ENCODE results near the gene KLHL21.
"Not testable (repeated sequence)": the region's sequence is repeated elsewhere in the genome, so short reads cannot be mapped to it uniquely, and the experiment has no call there.

The KLHL21 gene, protein sequence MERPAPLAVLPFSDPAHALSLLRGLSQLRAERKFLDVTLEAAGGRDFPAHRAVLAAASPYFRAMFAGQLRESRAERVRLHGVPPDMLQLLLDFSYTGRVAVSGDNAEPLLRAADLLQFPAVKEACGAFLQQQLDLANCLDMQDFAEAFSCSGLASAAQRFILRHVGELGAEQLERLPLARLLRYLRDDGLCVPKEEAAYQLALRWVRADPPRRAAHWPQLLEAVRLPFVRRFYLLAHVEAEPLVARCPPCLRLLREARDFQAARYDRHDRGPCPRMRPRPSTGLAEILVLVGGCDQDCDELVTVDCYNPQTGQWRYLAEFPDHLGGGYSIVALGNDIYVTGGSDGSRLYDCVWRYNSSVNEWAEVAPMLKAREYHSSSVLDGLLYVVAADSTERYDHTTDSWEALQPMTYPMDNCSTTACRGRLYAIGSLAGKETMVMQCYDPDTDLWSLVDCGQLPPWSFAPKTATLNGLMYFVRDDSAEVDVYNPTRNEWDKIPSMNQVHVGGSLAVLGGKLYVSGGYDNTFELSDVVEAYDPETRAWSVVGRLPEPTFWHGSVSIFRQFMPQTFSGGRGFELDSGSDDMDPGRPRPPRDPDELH

DNA sequence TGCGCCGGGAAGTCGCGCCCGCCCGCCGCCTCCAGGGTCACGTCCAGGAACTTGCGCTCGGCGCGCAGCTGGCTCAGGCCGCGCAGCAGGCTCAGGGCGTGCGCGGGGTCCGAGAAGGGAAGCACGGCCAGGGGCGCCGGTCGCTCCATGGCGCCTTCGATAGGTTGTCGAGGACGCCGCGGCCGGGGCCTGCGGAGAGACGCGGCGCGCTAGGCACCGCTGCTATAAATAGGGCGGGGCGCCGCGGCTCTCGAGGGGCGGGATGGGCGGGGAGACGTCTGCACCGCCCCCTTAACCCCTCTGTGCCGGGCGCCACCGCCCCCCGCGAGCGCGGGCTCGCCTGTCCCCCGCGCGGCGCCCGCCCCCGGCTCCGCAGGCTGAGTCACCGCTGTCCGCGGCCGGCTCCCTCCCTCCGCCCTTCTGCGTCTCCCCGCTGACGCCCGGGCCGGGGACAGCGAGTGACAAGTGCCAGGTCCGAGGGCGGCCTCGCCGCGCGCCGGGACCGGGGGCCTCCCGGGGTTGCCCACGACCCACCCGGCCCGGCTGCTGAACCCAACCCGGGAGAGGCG lies at the start of gene KLHL21:
KLHL21 (minus strand) TSS at position 201 of the 569 bp plus-strand sequence; CDS start at position 149, 52 bp downstream.
- peaks cover 44% of the 10 kb centered on the region for H3K79me2 ChIP-seq (ENCODE audit: control insufficient read depth, insufficient read depth, low read length, unreplicated experiment)
- peak within 1 kb of the TSS; percentile 99 for H3K27ac ChIP-seq (ENCODE audit: low read depth, low read length)
- H3K4me3 ChIP-seq (ENCODE audit: low read depth, low read length) = peak within 1 kb of the TSS; percentile 95
- H3K36me3 ChIP-seq (ENCODE audit: insufficient read depth, low read length) = no peaks in the 10 kb centered on the region
- no peaks in the 10 kb centered on the region for H3K27me3 ChIP-seq (ENCODE audit: insufficient read depth, low read length)
- peak within 1 kb of the TSS; percentile 81 for H2AFZ ChIP-seq (ENCODE audit: low read length, unreplicated experiment)
- peaks cover 31% of the 10 kb centered on the region for H3K4me1 ChIP-seq (ENCODE audit: control insufficient read depth, insufficient read depth, low read length, unreplicated experiment)

DNA sequence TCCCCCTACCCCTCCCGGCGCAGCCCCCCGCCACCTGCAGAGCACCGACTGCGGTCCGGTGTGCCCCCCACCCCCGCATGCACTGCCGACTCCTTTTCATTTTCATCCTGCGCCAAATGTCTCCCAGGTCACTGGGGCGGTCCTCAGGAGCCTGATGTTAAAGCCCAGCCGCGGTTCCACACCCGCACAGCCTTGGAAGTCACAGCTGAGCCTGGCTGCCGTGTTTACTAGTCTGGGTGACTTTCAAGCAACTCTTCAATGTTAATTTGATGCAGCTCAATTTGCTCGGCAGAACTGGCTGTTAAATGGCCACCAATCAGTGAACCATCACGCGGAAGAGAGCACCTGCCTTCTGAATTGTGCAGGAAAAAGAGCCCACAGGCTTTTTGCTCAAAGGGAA lies 49.2 kb upstream of the KLHL21 start:
- no peaks in the 10 kb centered on the region for H3K4me1 ChIP-seq (ENCODE audit: control insufficient read depth, insufficient read depth, low read length, unreplicated experiment)
- no peaks in the 10 kb centered on the region for H3K79me2 ChIP-seq (ENCODE audit: control insufficient read depth, insufficient read depth, low read length, unreplicated experiment)
- H3K4me3 ChIP-seq (ENCODE audit: low read depth, low read length) = no peak overlapping the region
- H3K27me3 ChIP-seq (ENCODE audit: insufficient read depth, low read length) = no peaks in the 10 kb centered on the region
- no peak overlapping the region for H3K27ac ChIP-seq (ENCODE audit: low read depth, low read length)
- H3K36me3 ChIP-seq (ENCODE audit: insufficient read depth, low read length) = peaks cover 7% of the 10 kb centered on the region; the same call in 1 of the 2 replicates
- no peak overlapping the region for H2AFZ ChIP-seq (ENCODE audit: low read length, unreplicated experiment)

DNA sequence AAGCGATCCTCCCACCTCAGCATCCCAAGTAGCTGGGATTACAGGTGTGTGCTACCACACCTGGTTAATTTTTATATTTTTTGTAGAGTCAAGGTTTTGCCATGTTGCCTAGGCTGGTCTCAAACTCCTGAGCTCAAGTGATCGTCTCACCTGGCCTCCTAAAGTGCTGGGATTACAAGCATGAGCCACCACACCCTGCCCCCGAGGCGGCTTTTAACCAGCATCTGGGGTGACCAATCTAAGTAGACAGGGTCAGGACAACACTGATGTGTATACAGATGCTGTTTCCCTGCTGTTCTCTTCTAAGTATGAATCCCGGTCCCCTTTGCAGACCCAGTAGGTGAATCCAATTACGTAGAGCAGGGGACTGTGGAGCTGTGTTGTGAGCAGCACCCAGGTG lies 45.9 kb upstream of the KLHL21 start:
- Histone ChIP-seq H3K27me3 (ENCODE audit: insufficient read depth, low read length) (no peaks in the 10 kb centered on the region), H3K4me3 (ENCODE audit: low read depth, low read length) (no peak overlapping the region), H2AFZ (ENCODE audit: low read length, unreplicated experiment) (no peak overlapping the region), H3K36me3 (ENCODE audit: insufficient read depth, low read length) (peaks cover 12% of the 10 kb centered on the region; the same call in 1 of the 2 replicates), H3K79me2 (ENCODE audit: control insufficient read depth, insufficient read depth, low read length, unreplicated experiment) (no peaks in the 10 kb centered on the region), H3K27ac (ENCODE audit: low read depth, low read length) (no peak overlapping the region), H3K4me1 (ENCODE audit: control insufficient read depth, insufficient read depth, low read length, unreplicated experiment) (no peaks in the 10 kb centered on the region)

DNA sequence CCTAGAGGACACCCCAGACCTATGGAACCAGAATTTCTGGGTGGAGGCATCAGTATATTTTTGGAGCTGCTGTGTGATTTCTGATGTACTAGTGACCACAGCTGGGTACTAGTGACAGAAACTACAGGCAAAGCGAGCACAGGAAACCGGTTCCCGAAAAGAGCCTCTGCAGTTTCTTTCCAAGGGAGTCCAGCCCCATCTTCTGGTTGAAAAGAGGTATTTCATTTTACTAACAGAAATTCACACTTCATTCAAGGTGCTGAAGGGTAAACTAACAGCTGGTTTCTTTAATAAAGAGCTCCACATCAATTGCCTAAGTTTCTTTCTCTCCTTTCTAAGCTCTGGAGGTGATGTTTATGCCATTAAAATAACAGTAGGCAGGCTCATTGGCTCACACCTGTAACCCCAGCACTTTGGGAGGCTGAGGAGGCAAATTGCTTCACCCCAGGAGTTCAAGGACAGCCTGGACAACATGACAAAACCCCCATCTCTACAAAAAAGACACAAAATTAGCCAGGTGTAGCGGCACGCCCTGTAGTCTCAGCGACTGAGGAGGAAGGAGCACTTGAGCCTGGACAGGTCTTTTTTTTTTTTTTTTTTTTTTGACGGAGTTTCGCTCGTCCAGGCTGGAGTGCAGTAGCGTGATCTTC lies 44.0 kb upstream of the KLHL21 start:
- H3K4me3 ChIP-seq (ENCODE audit: low read depth, low read length) = no peak overlapping the region
- H3K36me3 ChIP-seq (ENCODE audit: insufficient read depth, low read length) = peaks cover 4% of the 10 kb centered on the region; the same call in 1 of the 2 replicates
- H2AFZ ChIP-seq (ENCODE audit: low read length, unreplicated experiment) = no peak overlapping the region
- no peaks in the 10 kb centered on the region for H3K4me1 ChIP-seq (ENCODE audit: control insufficient read depth, insufficient read depth, low read length, unreplicated experiment)
- no peaks in the 10 kb centered on the region for H3K27me3 ChIP-seq (ENCODE audit: insufficient read depth, low read length)
- H3K79me2 ChIP-seq (ENCODE audit: control insufficient read depth, insufficient read depth, low read length, unreplicated experiment) = no peaks in the 10 kb centered on the region
- no peak overlapping the region for H3K27ac ChIP-seq (ENCODE audit: low read depth, low read length)

DNA sequence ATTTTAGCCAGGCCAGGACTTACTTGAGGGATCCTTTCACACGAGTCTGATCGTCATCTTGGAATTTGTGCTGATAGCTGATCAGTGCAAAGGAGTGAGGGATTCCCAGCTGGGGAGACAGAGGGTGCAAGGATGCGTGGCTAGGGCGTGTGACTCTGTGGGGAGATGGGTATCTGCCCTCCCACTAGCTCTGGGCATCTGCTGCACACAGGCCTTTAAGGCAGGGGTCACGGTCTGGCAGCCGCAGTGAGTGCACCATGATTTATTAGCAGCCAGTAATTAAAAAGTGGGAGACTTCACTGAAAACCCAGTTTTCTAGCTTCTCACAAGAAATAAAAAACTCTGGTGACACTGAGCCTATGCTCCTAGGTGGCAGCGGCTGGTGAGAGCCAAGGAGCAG lies 42.3 kb upstream of the KLHL21 start:
- H2AFZ ChIP-seq (ENCODE audit: low read length, unreplicated experiment) = no peak overlapping the region
- H3K4me3 ChIP-seq (ENCODE audit: low read depth, low read length) = no peak overlapping the region
- no peaks in the 10 kb centered on the region for H3K4me1 ChIP-seq (ENCODE audit: control insufficient read depth, insufficient read depth, low read length, unreplicated experiment)
- no peaks in the 10 kb centered on the region for H3K27me3 ChIP-seq (ENCODE audit: insufficient read depth, low read length)
- no peaks in the 10 kb centered on the region for H3K79me2 ChIP-seq (ENCODE audit: control insufficient read depth, insufficient read depth, low read length, unreplicated experiment)
- H3K36me3 ChIP-seq (ENCODE audit: insufficient read depth, low read length) = peaks cover 4% of the 10 kb centered on the region; the same call in 1 of the 2 replicates
- no peak overlapping the region for H3K27ac ChIP-seq (ENCODE audit: low read depth, low read length)

DNA sequence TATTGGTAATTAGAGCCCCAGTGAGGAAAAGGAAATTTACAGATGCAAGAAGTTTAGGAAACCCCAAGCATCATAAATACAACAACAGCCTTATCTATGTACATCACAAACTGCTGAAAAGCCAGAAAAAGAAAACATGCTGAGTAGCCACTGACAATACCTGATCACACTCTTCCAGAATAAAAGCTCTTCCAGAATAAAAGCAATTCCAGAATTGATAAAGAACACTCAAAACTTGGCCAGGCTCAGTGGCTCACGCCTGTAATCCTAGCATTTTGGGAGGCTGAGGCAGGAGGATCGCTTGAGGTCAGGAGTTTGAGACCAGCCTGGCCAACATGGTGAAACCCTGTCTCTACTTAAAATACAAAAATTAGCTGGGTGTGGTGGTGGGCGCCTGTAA lies 38.2 kb upstream of the KLHL21 start:
- H3K79me2 ChIP-seq (ENCODE audit: control insufficient read depth, insufficient read depth, low read length, unreplicated experiment); H3K27ac ChIP-seq (ENCODE audit: low read depth, low read length); H3K4me1 ChIP-seq (ENCODE audit: control insufficient read depth, insufficient read depth, low read length, unreplicated experiment); H3K4me3 ChIP-seq (ENCODE audit: low read depth, low read length); H2AFZ ChIP-seq (ENCODE audit: low read length, unreplicated experiment); H3K27me3 ChIP-seq (ENCODE audit: insufficient read depth, low read length): not testable (repeated sequence)
- peaks cover 15% of the 10 kb centered on the region; the same call in 1 of the 2 replicates for H3K36me3 ChIP-seq (ENCODE audit: insufficient read depth, low read length)

DNA sequence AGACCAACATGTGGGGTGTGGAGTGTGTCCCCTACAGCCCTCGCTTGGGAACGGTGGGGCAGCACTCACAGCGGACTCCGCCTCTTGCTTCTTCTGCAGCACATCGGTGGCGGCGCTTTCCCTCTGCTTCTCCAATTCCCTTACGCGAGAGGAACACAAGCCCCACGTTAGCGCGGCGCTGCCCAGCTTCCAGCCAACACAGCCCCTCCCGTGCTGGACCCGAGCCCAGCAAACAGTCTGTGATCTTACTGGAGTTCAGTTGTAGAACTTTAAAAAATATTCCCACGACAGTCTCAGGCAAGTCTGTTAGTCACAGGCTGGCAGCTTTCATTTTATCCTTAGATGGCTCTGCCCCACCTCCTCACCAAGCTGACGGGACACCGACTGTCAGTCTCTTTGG lies 35.6 kb upstream of the KLHL21 start:
- H3K4me3 ChIP-seq (ENCODE audit: low read depth, low read length) = no peak overlapping the region
- H3K4me1 ChIP-seq (ENCODE audit: control insufficient read depth, insufficient read depth, low read length, unreplicated experiment) = peaks cover 6% of the 10 kb centered on the region
- H2AFZ ChIP-seq (ENCODE audit: low read length, unreplicated experiment) = no peak overlapping the region
- no peaks in the 10 kb centered on the region for H3K79me2 ChIP-seq (ENCODE audit: control insufficient read depth, insufficient read depth, low read length, unreplicated experiment)
- no peaks in the 10 kb centered on the region for H3K27me3 ChIP-seq (ENCODE audit: insufficient read depth, low read length)
- H3K36me3 ChIP-seq (ENCODE audit: insufficient read depth, low read length) = peaks cover 11% of the 10 kb centered on the region; the same call in 1 of the 2 replicates
- H3K27ac ChIP-seq (ENCODE audit: low read depth, low read length) = peak overlapping the region; percentile 64

DNA sequence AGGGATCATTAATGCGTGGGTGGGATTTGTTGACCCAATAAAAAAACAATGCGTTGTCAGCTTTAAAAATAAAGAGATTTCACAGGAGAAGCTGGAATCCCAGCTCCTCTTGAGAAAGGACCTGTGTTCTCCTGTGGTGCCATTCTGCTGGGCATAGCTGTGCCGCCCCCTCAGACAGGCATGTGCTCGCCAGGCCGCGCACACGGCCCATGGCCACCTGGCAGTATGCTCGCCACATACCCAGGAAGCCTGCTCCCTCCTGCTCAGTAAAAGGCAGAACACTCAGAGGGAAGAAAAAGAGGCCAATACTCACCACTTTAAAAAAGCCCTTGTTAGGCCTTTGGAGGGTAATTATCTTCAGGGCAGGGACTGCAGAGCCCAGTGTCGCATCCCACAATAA lies 35.1 kb upstream of the KLHL21 start:
- Histone ChIP-seq H3K27ac (ENCODE audit: low read depth, low read length) (peak overlapping the region; percentile 24; the same call in 1 of the 2 replicates), H3K27me3 (ENCODE audit: insufficient read depth, low read length) (no peaks in the 10 kb centered on the region), H3K79me2 (ENCODE audit: control insufficient read depth, insufficient read depth, low read length, unreplicated experiment) (no peaks in the 10 kb centered on the region), H3K4me3 (ENCODE audit: low read depth, low read length) (no peak overlapping the region), H2AFZ (ENCODE audit: low read length, unreplicated experiment) (no peak overlapping the region), H3K4me1 (ENCODE audit: control insufficient read depth, insufficient read depth, low read length, unreplicated experiment) (peaks cover 6% of the 10 kb centered on the region), H3K36me3 (ENCODE audit: insufficient read depth, low read length) (peaks cover 11% of the 10 kb centered on the region; the same call in 1 of the 2 replicates)

DNA sequence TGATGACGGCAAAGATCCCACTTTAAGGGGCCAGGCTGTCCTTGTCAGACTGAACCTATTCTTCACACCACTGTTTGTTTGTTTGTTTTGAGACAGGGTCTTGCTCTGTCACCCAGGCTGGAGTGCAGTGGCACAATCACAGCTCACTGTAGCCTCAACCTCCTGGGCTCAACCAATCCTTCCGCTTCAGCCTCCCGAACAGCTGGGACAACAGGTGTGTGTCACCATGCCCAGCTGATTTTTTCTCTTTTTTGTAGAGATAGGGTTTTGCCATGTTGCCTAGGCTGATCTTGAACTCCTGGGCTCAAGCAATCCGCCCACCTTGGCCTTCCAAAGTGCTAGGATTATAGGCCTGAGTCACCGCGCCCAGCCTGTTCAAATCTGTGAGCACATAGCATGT lies 34.1 kb upstream of the KLHL21 start:
- not testable (repeated sequence) for H2AFZ ChIP-seq (ENCODE audit: low read length, unreplicated experiment); H3K27me3 ChIP-seq (ENCODE audit: insufficient read depth, low read length); H3K79me2 ChIP-seq (ENCODE audit: control insufficient read depth, insufficient read depth, low read length, unreplicated experiment); H3K27ac ChIP-seq (ENCODE audit: low read depth, low read length); H3K4me3 ChIP-seq (ENCODE audit: low read depth, low read length); H3K4me1 ChIP-seq (ENCODE audit: control insufficient read depth, insufficient read depth, low read length, unreplicated experiment)
- peaks cover 11% of the 10 kb centered on the region; the same call in 1 of the 2 replicates for H3K36me3 ChIP-seq (ENCODE audit: insufficient read depth, low read length)

DNA sequence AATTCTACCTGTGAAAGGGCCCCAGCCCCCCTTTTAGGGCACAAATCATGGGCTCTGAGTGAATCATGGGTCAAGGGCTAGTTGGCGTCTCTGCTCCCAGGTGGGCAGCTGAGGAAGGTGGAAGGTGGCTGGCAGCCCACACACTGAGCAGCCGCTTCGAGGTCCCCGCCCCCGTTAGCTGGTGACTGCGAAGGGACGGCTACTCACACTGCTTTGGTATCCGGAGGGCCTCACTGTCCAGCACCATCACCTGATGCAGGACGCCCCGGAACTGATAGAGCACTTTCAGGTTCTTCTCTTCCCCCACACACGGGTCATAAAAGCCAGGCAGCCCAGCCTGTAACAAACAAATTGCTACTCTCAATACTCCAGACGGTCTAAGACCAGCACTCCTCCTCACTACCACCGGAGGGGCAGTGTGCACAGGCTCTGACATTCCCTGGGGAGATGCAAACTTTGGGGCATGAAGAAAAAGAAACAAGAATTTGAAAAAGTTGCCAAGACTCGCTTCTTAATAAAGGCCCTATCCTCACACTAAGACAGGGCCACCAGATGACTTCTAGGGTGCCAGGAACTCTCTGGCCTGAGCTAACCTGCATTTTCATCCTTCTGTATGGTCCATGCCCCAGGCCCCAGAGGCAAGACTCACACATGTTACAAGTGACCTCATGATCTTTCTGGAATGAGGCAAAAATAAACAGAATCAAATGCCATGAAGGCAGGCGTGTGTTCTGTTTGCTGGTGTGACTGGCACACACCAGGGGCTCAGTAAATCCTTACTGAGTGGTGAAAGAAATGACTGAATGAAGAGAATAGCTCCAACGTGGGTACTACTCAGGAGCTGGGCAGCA lies 33.5 kb upstream of the KLHL21 start:
- H3K36me3 ChIP-seq (ENCODE audit: insufficient read depth, low read length) = peaks cover 11% of the 10 kb centered on the region; the same call in 1 of the 2 replicates
- H3K27me3 ChIP-seq (ENCODE audit: insufficient read depth, low read length) = no peaks in the 10 kb centered on the region
- peaks cover 6% of the 10 kb centered on the region for H3K4me1 ChIP-seq (ENCODE audit: control insufficient read depth, insufficient read depth, low read length, unreplicated experiment)
- no peak overlapping the region for H3K27ac ChIP-seq (ENCODE audit: low read depth, low read length)
- H3K79me2 ChIP-seq (ENCODE audit: control insufficient read depth, insufficient read depth, low read length, unreplicated experiment) = no peaks in the 10 kb centered on the region
- H3K4me3 ChIP-seq (ENCODE audit: low read depth, low read length) = no peak overlapping the region
- no peak overlapping the region for H2AFZ ChIP-seq (ENCODE audit: low read length, unreplicated experiment)
